H1 (cell line): Measurements from ENCODE around the gene ECD. TPM values are rescaled to one million over a fixed set of nuclear protein-coding genes. Genes with fewer than 3 reads are reported as not detected.

Experiments
- CTCF ChIA-PET: fragments of 300-600 bp; sonication (Branson Sonifier 250); formaldehyde crosslinking; loops from one replicate; lab custom pipeline; 2021; ENCODE audit not compliant: partially characterized antibody; lab: Charles Lee
- POLR2A ChIA-PET: fragments of 300-600 bp; sonication (Branson Sonifier 250); formaldehyde crosslinking; loops from one replicate; lab custom pipeline; 2021; ENCODE audit warnings: inconsistent platforms; ENCODE audit not compliant: partially characterized antibody; lab: Charles Lee
- DNase-seq, 2 experiments: peaks; one replicate each; pipeline versions ENCODE4 v3.0.0 to v3.0.0-alpha.2; 2010 to 2022; ENCODE audit warnings: low spot score in 2 of 2, low read depth in 1 of 2, mixed read lengths in 1 of 2
- FAIRE-seq: peaks from 2 replicates; lab custom pipeline; 2011; peaks lifted over from hg19 to GRCh38; lab: Jason Lieb, UNC
- H2AFZ ChIP-seq: 2 replicates; pipeline ENCODE4 v1.8.1; 2012; ENCODE audit warnings: low read length, inconsistent platforms
- H2AK5ac ChIP-seq: 2 replicates; pipeline ENCODE4 v1.6.1; 2013; ENCODE audit warnings: low read depth, low read length
- H2BK120ac ChIP-seq: replicated peaks from 2 replicates; pipeline ENCODE3; 2013; ENCODE audit warnings: low read depth, low read length, inconsistent platforms
- H2BK12ac ChIP-seq: 2 replicates; pipeline ENCODE4 v1.6.1; 2013; ENCODE audit warnings: low read depth, low read length
- H2BK15ac ChIP-seq: 2 replicates; pipeline ENCODE4 v1.6.1; 2013; ENCODE audit warnings: low read length
- H2BK20ac ChIP-seq: 2 replicates; pipeline ENCODE4 v1.6.1; 2013; ENCODE audit warnings: low read length
- H2BK5ac ChIP-seq: 2 replicates; pipeline ENCODE4 v1.6.1; 2013; ENCODE audit warnings: low read depth, low read length
- H3K14ac ChIP-seq: 2 replicates; pipeline ENCODE4 v1.6.1; 2013; ENCODE audit warnings: inconsistent platforms; ENCODE audit not compliant: insufficient read length
- H3K18ac ChIP-seq: 2 replicates; pipeline ENCODE4 v1.6.1; 2013; ENCODE audit warnings: low read length; ENCODE audit errors: extremely low read depth
- H3K23ac ChIP-seq: 2 replicates; pipeline ENCODE4 v1.6.1; 2013; ENCODE audit warnings: inconsistent platforms; ENCODE audit not compliant: insufficient read length
- H3K23me2 ChIP-seq: 2 replicates; pipeline ENCODE4 v1.6.1; 2013; ENCODE audit warnings: low read depth, low read length
- H3K27ac ChIP-seq: 2 replicates; pipeline ENCODE4 v1.6.1; 2011; ENCODE audit warnings: low read depth, low read length, inconsistent platforms
- H3K27me3 ChIP-seq, 4 experiments: replicated peaks in 1 of 4; 1 replicate in 1 of 4; 2 replicates in 3 of 4; pipeline versions ENCODE4 v1.6.1 to v1.8.1; 2011 to 2013; ENCODE audit warnings: low read length in 3 of 4, mild to moderate bottlenecking in 3 of 4, inconsistent platforms in 2 of 4, mixed read lengths in 2 of 4, moderate library complexity in 1 of 4; ENCODE audit not compliant: control insufficient read depth in 3 of 4, insufficient read depth in 3 of 4; ENCODE audit errors: extremely low read depth in 1 of 4
- H3K36me3 ChIP-seq, 4 experiments: 2 replicates each; pipeline versions ENCODE4 v1.6.1 to v1.8.1; 2011 to 2013; ENCODE audit warnings: mild to moderate bottlenecking in 4 of 4, low read length in 3 of 4, moderate library complexity in 2 of 4, control low read depth in 1 of 4, inconsistent platforms in 1 of 4; ENCODE audit not compliant: insufficient read depth in 4 of 4, control insufficient read depth in 2 of 4
- H3K4ac ChIP-seq: replicated peaks from 2 replicates; pipeline ENCODE3; 2013; ENCODE audit warnings: low read length, low read depth, mixed read lengths, inconsistent platforms; ENCODE audit not compliant: insufficient read length
- H3K4me1 ChIP-seq, 4 experiments: replicated peaks in 1 of 4; 1 replicate in 1 of 4; 2 replicates in 3 of 4; pipeline versions ENCODE4 v1.6.1 to v1.8.1; 2011 to 2013; ENCODE audit warnings: low read length in 3 of 4, inconsistent platforms in 2 of 4, mixed read lengths in 1 of 4; ENCODE audit not compliant: insufficient read depth in 4 of 4, control insufficient read depth in 3 of 4
- H3K4me2 ChIP-seq, 2 experiments: 2 replicates each; pipeline versions ENCODE4 v1.6.1 to v1.8.1; 2011 to 2013; ENCODE audit warnings: low read depth in 2 of 2, low read length in 2 of 2, control low read depth in 1 of 2, inconsistent platforms in 1 of 2, mild to moderate bottlenecking in 1 of 2; ENCODE audit not compliant: insufficient read depth in 1 of 2
- H3K4me3 ChIP-seq, 4 experiments: fragments of 200-600, 300-600 bp in 1 of 4; sonication (generic), shearing (Covaris generic), sonication (Bioruptor Twin) in 1 of 4; 2 replicates each; pipeline versions ENCODE4 v1.5.1 to v1.8.1; 2011 to 2016; ENCODE audit warnings: low read length in 4 of 4, low read depth in 3 of 4, control low read depth in 2 of 4, inconsistent platforms in 2 of 4, mild to moderate bottlenecking in 2 of 4, mixed read lengths in 1 of 4, moderate library complexity in 1 of 4; ENCODE audit not compliant: insufficient read depth in 2 of 4; ENCODE audit errors: extremely low read depth in 1 of 4
- H3K56ac ChIP-seq: replicated peaks from 2 replicates; pipeline ENCODE3; 2013; ENCODE audit warnings: low read depth, mild to moderate bottlenecking, mixed read lengths, low read length, inconsistent platforms; ENCODE audit not compliant: insufficient read length
- H3K79me1 ChIP-seq: 2 replicates; pipeline ENCODE4 v1.6.1; 2013; ENCODE audit warnings: low read depth, low read length, control low read depth
- H3K79me2 ChIP-seq, 2 experiments: 2 replicates each; pipeline versions ENCODE4 v1.6.1 to v1.8.1; 2012 to 2013; ENCODE audit warnings: low read length in 2 of 2, mild to moderate bottlenecking in 2 of 2, inconsistent platforms in 1 of 2; ENCODE audit not compliant: insufficient read depth in 2 of 2, control insufficient read depth in 1 of 2
- H3K9ac ChIP-seq, 4 experiments: replicated peaks in 1 of 4; 1 replicate in 1 of 4; 2 replicates in 3 of 4; pipeline versions ENCODE4 v1.6.1 to v1.8.1; 2011 to 2013; ENCODE audit warnings: low read depth in 3 of 4, low read length in 3 of 4, control low read depth in 2 of 4, mild to moderate bottlenecking in 2 of 4, moderate library complexity in 2 of 4, inconsistent platforms in 1 of 4; ENCODE audit errors: extremely low read depth in 1 of 4
- H3K9me3 ChIP-seq, 2 experiments: 2 replicates each; pipeline versions ENCODE4 v1.6.1 to v1.8.1; 2012 to 2013; ENCODE audit warnings: mild to moderate bottlenecking in 2 of 2, moderate library complexity in 2 of 2, control low read depth in 1 of 2, inconsistent platforms in 1 of 2, low read depth in 1 of 2, low read length in 1 of 2, mixed read lengths in 1 of 2; ENCODE audit not compliant: insufficient read depth in 2 of 2
- H4K20me1 ChIP-seq, 2 experiments: replicated peaks in 1 of 2; 2 replicates each; pipeline versions ENCODE3 to v1.8.1; 2011 to 2013; ENCODE audit warnings: inconsistent platforms in 2 of 2, low read length in 2 of 2, mild to moderate bottlenecking in 1 of 2; ENCODE audit not compliant: insufficient read depth in 2 of 2, control insufficient read depth in 1 of 2
- H4K5ac ChIP-seq: 2 replicates; pipeline ENCODE4 v1.6.1; 2013; ENCODE audit warnings: low read length, low read depth, mixed read lengths, inconsistent platforms; ENCODE audit not compliant: insufficient read length
- H4K8ac ChIP-seq: 2 replicates; pipeline ENCODE4 v1.8.0; 2013; ENCODE audit warnings: mild to moderate bottlenecking, moderate library complexity, low read length, inconsistent platforms; ENCODE audit not compliant: insufficient read depth; ENCODE audit errors: extremely low read depth
- H4K91ac ChIP-seq: replicated peaks from 2 replicates; pipeline ENCODE3; 2013; ENCODE audit warnings: low read length, mixed read lengths, inconsistent platforms; ENCODE audit not compliant: insufficient read length
- ASH2L ChIP-seq: fragments of 200-600, 300-600 bp; sonication (generic); IDR thresholded peaks from one replicate; pipeline ENCODE4 v1.7.1; 2017; ENCODE audit warnings: low read length
- ATF2 ChIP-seq: IDR thresholded peaks from 2 replicates; pipeline ENCODE4 v1.6.1; 2012; ENCODE audit warnings: low read length, inconsistent platforms
- BACH1 ChIP-seq: IDR thresholded peaks from 2 replicates; pipeline ENCODE4 v1.6.1; 2012; ENCODE audit warnings: low read length, improper control_type of control experiment
- EP300 ChIP-seq, 2 experiments: IDR thresholded peaks; 1 replicate in 1 of 2; 2 replicates in 1 of 2; pipeline ENCODE4 v1.6.1; 2011 to 2012; ENCODE audit warnings: low read depth in 2 of 2, low read length in 2 of 2, mild to moderate bottlenecking in 2 of 2, borderline replicate concordance in 1 of 2, inconsistent platforms in 1 of 2, moderate library complexity in 1 of 2
- EZH2 ChIP-seq: fragments of 200-600 bp; sonication (generic); IDR thresholded peaks from 2 replicates; pipeline ENCODE4 v1.7.1; 2012; ENCODE audit warnings: low read depth, mild to moderate bottlenecking, moderate library complexity, low read length, inconsistent platforms; ENCODE audit not compliant: severe bottlenecking
- JUN ChIP-seq: IDR thresholded peaks from 2 replicates; pipeline ENCODE4 v1.6.1; 2011; ENCODE audit warnings: low read depth, mild to moderate bottlenecking, improper control_type of control experiment, low read length
- MAFK ChIP-seq: IDR thresholded peaks from 2 replicates; pipeline ENCODE4 v1.6.1; 2012; ENCODE audit warnings: low read depth, mild to moderate bottlenecking, improper control_type of control experiment, low read length
- RXRA ChIP-seq: IDR thresholded peaks from 2 replicates; pipeline ENCODE4 v1.6.1; 2011; ENCODE audit warnings: low read depth, mild to moderate bottlenecking, low read length, moderate library complexity; ENCODE audit not compliant: insufficient read depth
- SIX5 ChIP-seq: IDR thresholded peaks from 2 replicates; pipeline ENCODE4 v1.6.1; 2011; ENCODE audit warnings: mild to moderate bottlenecking, low read depth, low read length
- TAF1 ChIP-seq: IDR thresholded peaks from 2 replicates; pipeline ENCODE4 v1.6.1; 2011; ENCODE audit warnings: mild to moderate bottlenecking, low read depth, low read length
- ZNF274 ChIP-seq: IDR thresholded peaks from 2 replicates; pipeline ENCODE4 v1.7.0; 2012; ENCODE audit warnings: low read length, borderline replicate concordance; ENCODE audit errors: extremely low read depth
- WGBS, 2 experiments: shearing (Covaris generic) in 1 of 2; methylation state at CpG; one replicate each; pipeline versions ENCODE4 v1.1.6 to v1.1.7; 2013 to 2015; ENCODE audit warnings: low lambda C conversion rate in 2 of 2, mixed read lengths in 2 of 2, inconsistent platforms in 1 of 2, low coverage in 1 of 2, missing lambda C conversion rate in 1 of 2; ENCODE audit not compliant: insufficient replicate concordance in 2 of 2, insufficient coverage in 1 of 2, insufficient read length in 1 of 2; ENCODE audit errors: extremely low coverage in 1 of 2, missing lambda C conversion rate in 1 of 2; 5-methylcytosine and 5-hydroxymethylcytosine counted together
- polyA plus RNA-seq, 7 experiments: library from polyadenylated mRNA; depleted of rRNA in 3 of 7; stranded (reverse) in 5 of 7; unstranded in 2 of 7; fragments of >200 nt in 5 of 7; fragments of 200-250 nt in 2 of 7; gene quantifications; 1 replicate in 5 of 7; 2 replicates in 1 of 7; 4 replicates in 1 of 7; pipeline versions ENCODE4 v1.2.1 to v1.2.3, GENCODE V29; 2011 to 2013; ENCODE audit warnings: missing spikeins in 2 of 7, mixed read lengths in 2 of 7
- total RNA-seq: library from RNA; stranded (reverse); fragmentation: NEBNext Ultra II Directional; extraction: Animal tissue kit (Norgen Biotek cat#: 25700); gene quantifications from 2 replicates; pipeline ENCODE4 v1.2.1, GENCODE V29; 2021

Gene ECD
- total and polyA plus RNA-seq, 2 of the 8 experiments (the other 6 are each of a cell fraction or from before 2014, with no cell fraction given), result 27.1 to 38.0 TPM

- Histone ChIP-seq H3K18ac (peak within 1 kb of the TSS; percentile 54; the same call in 1 of the 2 replicates), H2AK5ac (no peak within 1 kb of the TSS), H3K36me3 (no peaks in the 10 kb centered on the region), H3K4ac (no peak within 1 kb of the TSS), H3K4me1 (peaks cover 0 to 2% (median 0%) of the 10 kb centered on the region in 4 experiments; a peak in 1 of 7 replicates), H2BK12ac (no peak within 1 kb of the TSS), H3K4me2 (peak within 1 kb of the TSS; percentile 81 to 86), H3K27me3 (no peaks in the 10 kb centered on the region), H3K79me2 (no peaks in the 10 kb centered on the region), H2BK15ac (no peak within 1 kb of the TSS), H2BK5ac (no peak within 1 kb of the TSS; the same call in 1 of the 2 replicates), H2AFZ (peak within 1 kb of the TSS; percentile 96), H3K4me3 (peak within 1 kb of the TSS; percentile 67 to 78 (median 74)), H3K23ac (no peak within 1 kb of the TSS), H2BK120ac (no peak within 1 kb of the TSS), H4K20me1 (no peaks in the 10 kb centered on the region), H3K14ac (no peak within 1 kb of the TSS), H3K9me3 (0 out of 4 replicates have a peak, but pooled peaks cover 0 to 4% of the 10 kb centered on the region in 2 experiments), H3K9ac (peak within 1 kb of the TSS; percentile 42 to 68 (median 61)), H3K23me2 (peaks cover 2% of the 10 kb centered on the region; the same call in 1 of the 2 replicates), H3K56ac (peak within 1 kb of the TSS; percentile 62), H4K8ac (no peak within 1 kb of the TSS), H3K79me1 (no peaks in the 10 kb centered on the region), H4K5ac (peak within 1 kb of the TSS; percentile 79), H4K91ac (peak within 1 kb of the TSS; percentile 76), H3K27ac (peak within 1 kb of the TSS; percentile 61; the same call in 1 of the 2 replicates), H2BK20ac (no peak within 1 kb of the TSS)
- CTCF ChIA-PET, result interaction anchor here (0.6 to 4.4 kb wide), 7 partner anchors 13 to 665 kb away, joined by 3 to 41 read pairs (median 4); partner anchors contain the start of gene P4HA1
- WGBS, 2 experiments, result 11% methylated on average over 5 of the region's 5 CpGs; no CpG with 5 or more reads in 1 of the 2 experiments
- peak; percentile 56 to 58 for DNase-seq
- POLR2A ChIA-PET, result interaction anchor here (0.6 to 8.5 kb wide), 13 partner anchors 9 to 1197 kb away, joined by 3 to 82 read pairs (median 3); partner anchors contain the start of genes DNAJC9, ECD, FAM149B1 and P4HA1
- FAIRE-seq, result peak; percentile 85
- no peak for TF ChIP-seq ZNF274
- TF ChIP-seq RXRA, result no peak
- TF ChIP-seq SIX5, result peak; percentile 99
- TF ChIP-seq EP300 (IDR thresholded peaks at IDR 0.05; ENCODE audit: borderline replicate concordance in 1 of 2, low read depth in 2 of 2, low read length in 2 of 2), result no peak
- no peak for TF ChIP-seq ATF2
- TF ChIP-seq EZH2, result no peak
- no peak for TF ChIP-seq MAFK
- no peak for TF ChIP-seq BACH1
- no peak for TF ChIP-seq JUN
- peak; percentile 31 for TF ChIP-seq ASH2L
- TF ChIP-seq TAF1, result peak; percentile 68
These were observed 57.4 kb downstream of the ECD start, which contains the start of gene NUDT13 for GRCh38 chr10:73110345-73110849. Gene NUDT13 (plus strand): TSS chr10:73110455. CDS start chr10:73114366, 3,911 bp downstream.
